ENCODE results near the gene CLRN1.
"Not testable (repeated sequence)": the region's sequence is repeated elsewhere in the genome, so short reads cannot be mapped to it uniquely, and the experiment has no call there.

- TF ChIP-seq EZH2phosphoT487 (IDR thresholded peaks at IDR 0.05; ENCODE audit: low read depth): not testable (repeated sequence)
- TF ChIP-seq, protein P1, sequence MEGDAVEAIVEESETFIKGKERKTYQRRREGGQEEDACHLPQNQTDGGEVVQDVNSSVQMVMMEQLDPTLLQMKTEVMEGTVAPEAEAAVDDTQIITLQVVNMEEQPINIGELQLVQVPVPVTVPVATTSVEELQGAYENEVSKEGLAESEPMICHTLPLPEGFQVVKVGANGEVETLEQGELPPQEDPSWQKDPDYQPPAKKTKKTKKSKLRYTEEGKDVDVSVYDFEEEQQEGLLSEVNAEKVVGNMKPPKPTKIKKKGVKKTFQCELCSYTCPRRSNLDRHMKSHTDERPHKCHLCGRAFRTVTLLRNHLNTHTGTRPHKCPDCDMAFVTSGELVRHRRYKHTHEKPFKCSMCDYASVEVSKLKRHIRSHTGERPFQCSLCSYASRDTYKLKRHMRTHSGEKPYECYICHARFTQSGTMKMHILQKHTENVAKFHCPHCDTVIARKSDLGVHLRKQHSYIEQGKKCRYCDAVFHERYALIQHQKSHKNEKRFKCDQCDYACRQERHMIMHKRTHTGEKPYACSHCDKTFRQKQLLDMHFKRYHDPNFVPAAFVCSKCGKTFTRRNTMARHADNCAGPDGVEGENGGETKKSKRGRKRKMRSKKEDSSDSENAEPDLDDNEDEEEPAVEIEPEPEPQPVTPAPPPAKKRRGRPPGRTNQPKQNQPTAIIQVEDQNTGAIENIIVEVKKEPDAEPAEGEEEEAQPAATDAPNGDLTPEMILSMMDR (IDR thresholded peaks at IDR 0.05; ENCODE audit: low read depth, low read length): not testable (repeated sequence)
Measured at GRCh38 chr3:150988395-150988794, 15.9 kb upstream of the CLRN1 start.

Measured in OCI-LY3 (cell line).